ENCODE measurements around the gene PCNX4. TPM values are rescaled to one million over a fixed set of nuclear protein-coding genes. Genes with fewer than 3 reads are reported as not detected.

The PCNX4 gene
- polyA plus RNA-seq, 1 experiment: 67.2 TPM

DNA sequence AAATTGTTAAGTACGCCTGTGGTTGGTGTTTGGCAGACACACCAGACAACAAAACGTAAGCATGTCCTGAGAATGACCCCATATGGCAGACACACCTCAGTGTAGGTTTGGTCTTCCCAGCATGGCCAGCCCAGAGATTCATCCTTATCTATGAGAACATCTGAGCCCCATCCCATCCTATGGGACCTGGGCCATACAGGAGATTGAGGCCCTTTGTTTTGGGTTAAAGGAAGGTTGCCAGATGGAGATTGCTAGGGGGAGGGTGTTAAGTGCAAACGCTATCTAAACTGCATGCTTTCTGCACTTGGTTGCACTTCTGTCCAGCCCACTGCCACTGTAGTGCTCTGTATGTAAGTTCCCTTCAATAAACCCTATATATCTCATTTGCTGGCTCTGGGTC is 4.1 kb upstream of the PCNX4 start:
- no peak for DNase-seq (ENCODE audit: low read depth, low spot score)
- POLR2A ChIA-PET: no interaction called here
- TF ChIP-seq, protein P1, sequence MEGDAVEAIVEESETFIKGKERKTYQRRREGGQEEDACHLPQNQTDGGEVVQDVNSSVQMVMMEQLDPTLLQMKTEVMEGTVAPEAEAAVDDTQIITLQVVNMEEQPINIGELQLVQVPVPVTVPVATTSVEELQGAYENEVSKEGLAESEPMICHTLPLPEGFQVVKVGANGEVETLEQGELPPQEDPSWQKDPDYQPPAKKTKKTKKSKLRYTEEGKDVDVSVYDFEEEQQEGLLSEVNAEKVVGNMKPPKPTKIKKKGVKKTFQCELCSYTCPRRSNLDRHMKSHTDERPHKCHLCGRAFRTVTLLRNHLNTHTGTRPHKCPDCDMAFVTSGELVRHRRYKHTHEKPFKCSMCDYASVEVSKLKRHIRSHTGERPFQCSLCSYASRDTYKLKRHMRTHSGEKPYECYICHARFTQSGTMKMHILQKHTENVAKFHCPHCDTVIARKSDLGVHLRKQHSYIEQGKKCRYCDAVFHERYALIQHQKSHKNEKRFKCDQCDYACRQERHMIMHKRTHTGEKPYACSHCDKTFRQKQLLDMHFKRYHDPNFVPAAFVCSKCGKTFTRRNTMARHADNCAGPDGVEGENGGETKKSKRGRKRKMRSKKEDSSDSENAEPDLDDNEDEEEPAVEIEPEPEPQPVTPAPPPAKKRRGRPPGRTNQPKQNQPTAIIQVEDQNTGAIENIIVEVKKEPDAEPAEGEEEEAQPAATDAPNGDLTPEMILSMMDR (IDR thresholded peaks at IDR 0.05; ENCODE audit: low read depth, low read length): no peak
- Histone ChIP-seq H3K27ac (ENCODE audit: low read depth, low read length) (no peak overlapping the region), H3K27me3 (ENCODE audit: control insufficient read depth, insufficient read depth, low read length) (no peaks in the 10 kb centered on the region), H3K4me3 (ENCODE audit: low read depth, low read length) (no peak overlapping the region), H3K9me3 (ENCODE audit: control insufficient read depth, insufficient read depth, low read length) (no peaks in the 10 kb centered on the region)
- CTCF ChIA-PET: interaction anchor here (1.9 kb wide), 1 partner anchor 123 kb away, joined by 8 read pairs; no protein-coding TSS in a partner anchor

DNA sequence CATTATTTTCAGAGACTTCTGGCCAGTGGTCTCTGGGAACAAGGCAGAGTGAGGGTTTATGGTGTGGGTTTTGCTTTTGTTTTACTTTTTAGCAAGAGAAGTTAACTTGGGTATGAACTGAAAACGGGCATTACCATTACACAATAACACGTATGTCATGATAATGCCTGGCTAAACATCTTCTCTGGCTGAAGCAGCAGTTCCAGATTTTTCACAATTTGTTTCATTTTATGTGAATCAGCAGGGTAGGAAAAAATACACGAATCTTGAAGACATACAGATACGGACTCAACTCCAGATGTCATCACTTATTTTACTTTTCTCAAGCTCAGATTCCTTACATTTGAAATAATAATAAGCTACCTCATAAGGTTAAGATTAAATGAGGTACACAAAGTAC is 2.5 kb upstream of the PCNX4 start:
- CTCF ChIA-PET: interaction anchor here (0.9 to 1.9 kb wide), 4 partner anchors 9 to 243 kb away, joined by 3 to 8 read pairs (median 5); no protein-coding TSS in a partner anchor
- TF ChIP-seq, protein P1 (IDR thresholded peaks at IDR 0.05; ENCODE audit: low read depth, low read length): no peak
- POLR2A ChIA-PET: interaction anchor here (0.6 kb wide), 1 partner anchor 77 kb away, joined by 3 read pairs; no protein-coding TSS in a partner anchor
- Histone ChIP-seq H3K27me3 (ENCODE audit: control insufficient read depth, insufficient read depth, low read length) (no peaks in the 10 kb centered on the region), H3K9me3 (ENCODE audit: control insufficient read depth, insufficient read depth, low read length) (no peaks in the 10 kb centered on the region), H3K4me3 (ENCODE audit: low read depth, low read length) (no peak overlapping the region), H3K27ac (ENCODE audit: low read depth, low read length) (no peak overlapping the region)
- no peak for DNase-seq (ENCODE audit: low read depth, low spot score)

DNA sequence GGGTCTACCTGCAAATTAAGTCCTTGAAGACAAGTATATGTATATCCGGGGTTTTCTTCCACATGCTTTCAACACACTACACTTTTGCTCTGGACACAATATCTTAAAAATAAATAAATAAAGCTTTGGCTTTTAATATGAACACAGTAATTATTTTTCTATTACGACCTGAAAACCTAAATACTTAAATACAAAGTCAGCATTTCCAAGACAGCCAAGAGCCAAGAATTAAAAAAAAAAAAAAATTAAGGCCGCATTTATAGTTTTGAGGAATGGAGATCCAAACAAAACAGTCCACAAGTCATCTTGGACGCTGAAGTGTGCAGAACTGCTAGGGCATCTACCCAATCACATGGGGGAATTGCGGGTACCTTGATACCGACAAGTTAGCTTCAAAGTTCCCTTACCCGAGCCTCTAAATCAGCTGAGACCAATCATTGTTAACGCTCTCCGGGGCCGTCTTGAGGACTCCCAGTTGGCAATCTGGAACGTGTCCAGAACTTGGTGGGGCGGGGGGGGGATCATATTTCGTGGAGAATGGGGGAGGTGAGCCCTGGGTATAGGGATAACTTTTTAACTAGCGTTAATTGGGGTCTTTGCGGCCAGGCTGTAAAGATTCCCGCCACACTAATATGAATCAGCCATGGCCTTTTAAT is 731 bp upstream of the PCNX4 start:
- H3K27me3 ChIP-seq (ENCODE audit: control insufficient read depth, insufficient read depth, low read length): no peaks in the 10 kb centered on the region
- TF ChIP-seq, protein P1 (IDR thresholded peaks at IDR 0.05; ENCODE audit: low read depth, low read length): no peak
- H3K4me3 ChIP-seq (ENCODE audit: low read depth, low read length): peak overlapping the region; percentile 91
- ChIA-PET CTCF (interaction anchor here (0.5 to 1.8 kb wide), 7 partner anchors 26 to 812 kb away, joined by 3 to 7 read pairs (median 4); partner anchors contain the start of gene DHRS7), POLR2A (interaction anchor here (1.3 kb wide), 1 partner anchor 158 kb away, joined by 3 read pairs; the partner anchor contains the start of gene PPM1A)
- peak overlapping the region; percentile 98 for H3K27ac ChIP-seq (ENCODE audit: low read depth, low read length)
- DNase-seq (ENCODE audit: low read depth, low spot score): no peak
- no peaks in the 10 kb centered on the region for H3K9me3 ChIP-seq (ENCODE audit: control insufficient read depth, insufficient read depth, low read length)

DNA sequence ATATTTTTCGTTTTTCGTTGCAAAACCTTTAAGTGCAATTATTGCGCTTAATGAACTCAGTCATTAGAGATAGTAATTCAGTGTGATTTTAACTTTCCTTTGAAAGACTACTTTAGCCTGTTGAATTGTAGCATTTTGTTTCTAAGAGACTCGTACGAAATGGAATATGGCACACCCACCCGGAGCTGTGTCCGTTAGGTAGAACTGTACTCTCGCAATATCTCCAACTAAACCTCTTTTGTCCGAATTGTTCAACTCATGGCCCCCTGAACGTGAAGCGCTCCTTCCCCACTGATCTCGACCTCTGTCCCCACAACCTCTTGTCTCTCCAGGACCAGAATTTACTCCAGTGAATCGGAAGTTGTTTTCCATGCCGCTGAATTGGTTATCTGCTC is 800 bp downstream of the PCNX4 start:
- ChIA-PET POLR2A (interaction anchor here (0.5 to 1.4 kb wide), 6 partner anchors 9 to 1195 kb away, joined by 3 to 9 read pairs (median 4); partner anchors contain the start of genes DHRS7 and PPM1A), CTCF (interaction anchor here (1.0 kb wide), 2 partner anchors 73 to 128 kb away, joined by 3 to 6 read pairs; partner anchors contain the start of gene DHRS7)
- Histone ChIP-seq H3K27ac (ENCODE audit: low read depth, low read length) (peak overlapping the region; percentile 98), H3K4me3 (ENCODE audit: low read depth, low read length) (peak overlapping the region; percentile 91), H3K9me3 (ENCODE audit: control insufficient read depth, insufficient read depth, low read length) (no peaks in the 10 kb centered on the region), H3K27me3 (ENCODE audit: control insufficient read depth, insufficient read depth, low read length) (no peaks in the 10 kb centered on the region)
- DNase-seq (ENCODE audit: low read depth, low spot score): no peak
- TF ChIP-seq, protein P1 (IDR thresholded peaks at IDR 0.05; ENCODE audit: low read depth, low read length): no peak

DNA sequence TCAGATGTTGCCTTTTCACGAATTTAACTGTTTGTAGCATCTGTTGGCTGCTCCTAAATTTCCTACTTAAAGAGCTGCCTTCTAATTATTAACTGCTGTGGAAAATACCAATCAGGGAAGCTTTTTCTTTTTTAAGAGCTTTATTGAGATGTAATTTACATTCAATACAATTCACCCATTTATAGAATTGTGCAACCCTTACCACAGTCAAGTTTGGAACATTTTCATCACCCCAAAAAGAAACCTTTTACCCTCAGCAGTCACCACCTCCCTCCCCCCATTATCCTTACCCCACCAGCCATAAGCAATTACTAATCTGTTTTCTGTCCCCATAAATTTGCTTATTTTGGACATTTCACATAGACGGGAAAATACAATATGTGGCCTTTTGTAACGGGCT is 1.4 kb downstream of the PCNX4 start:
- Histone ChIP-seq H3K4me3 (ENCODE audit: low read depth, low read length) (peak overlapping the region; percentile 91), H3K27ac (ENCODE audit: low read depth, low read length) (peak overlapping the region; percentile 98), H3K9me3 (ENCODE audit: control insufficient read depth, insufficient read depth, low read length) (no peaks in the 10 kb centered on the region), H3K27me3 (ENCODE audit: control insufficient read depth, insufficient read depth, low read length) (no peaks in the 10 kb centered on the region)
- TF ChIP-seq, protein P1 (IDR thresholded peaks at IDR 0.05; ENCODE audit: low read depth, low read length): no peak
- no peak for DNase-seq (ENCODE audit: low read depth, low spot score)
- POLR2A ChIA-PET: interaction anchor here (0.5 to 1.4 kb wide), 2 partner anchors 9 to 1194 kb away, joined by 3 to 9 read pairs; no protein-coding TSS in a partner anchor
- CTCF ChIA-PET: interaction anchor here (1.0 kb wide), 2 partner anchors 72 to 128 kb away, joined by 3 to 6 read pairs; partner anchors contain the start of gene DHRS7

All from AG04450 (cell line).